ENCODE measurements around the gene FOXF1.

FOXF1 gene

DNA sequence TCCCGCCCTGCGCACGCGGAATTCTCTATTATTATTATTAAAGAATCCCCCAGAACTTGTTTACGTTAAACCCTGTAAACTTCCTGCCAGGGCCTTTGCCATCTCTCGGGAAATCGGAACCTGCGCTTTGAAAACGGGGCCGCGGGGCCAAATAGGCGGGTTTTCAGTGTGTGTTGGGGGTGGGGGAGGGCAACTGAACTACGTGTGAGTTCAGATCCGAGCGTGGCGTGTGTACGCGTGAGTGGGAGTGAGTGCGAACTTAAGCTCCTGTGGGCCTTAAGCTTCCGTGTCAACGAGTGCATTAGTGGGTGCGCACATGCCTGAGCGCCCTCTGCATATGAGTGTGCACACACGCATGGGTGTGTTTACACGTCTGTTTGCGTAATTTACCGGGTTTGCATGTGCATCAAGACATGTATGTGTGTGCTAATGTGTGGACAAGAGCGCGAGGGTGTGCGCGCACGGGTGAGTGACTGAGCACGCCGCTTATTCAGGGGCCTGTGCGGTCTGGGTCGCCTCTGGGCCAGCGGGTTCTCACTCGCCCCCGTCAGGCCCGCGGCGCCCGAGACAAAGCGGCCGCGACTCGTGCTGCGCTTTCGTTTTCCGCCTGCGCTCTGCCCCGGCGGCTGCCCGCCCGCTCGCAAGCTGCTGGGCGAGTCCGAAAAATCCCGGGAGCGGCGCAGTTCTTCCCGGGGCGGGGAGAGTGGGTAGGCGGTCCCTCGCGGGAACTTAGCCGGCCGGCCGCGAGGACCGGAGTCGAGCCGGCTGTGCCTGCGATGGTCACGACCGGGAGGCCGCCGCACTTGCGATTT, 1.2 kb upstream of the FOXF1 start:
- peaks cover 86% of the 10 kb centered on the region for H3K27me3 ChIP-seq (ENCODE audit: control insufficient read depth, insufficient read depth, low read length)
- no peaks in the 10 kb centered on the region for H3K9me3 ChIP-seq (ENCODE audit: control insufficient read depth, low read length)
- H3K9ac ChIP-seq (ENCODE audit: low read length) = peak overlapping the region; percentile 58
- no peaks in the 10 kb centered on the region for H3K36me3 ChIP-seq (ENCODE audit: control insufficient read depth, insufficient read depth, low read length)
- H3K4me1 ChIP-seq (ENCODE audit: control insufficient read depth, insufficient read depth, low read length) = peaks cover 7% of the 10 kb centered on the region
- H3K4me3 ChIP-seq (ENCODE audit: low read length) = peak overlapping the region; percentile 41

DNA sequence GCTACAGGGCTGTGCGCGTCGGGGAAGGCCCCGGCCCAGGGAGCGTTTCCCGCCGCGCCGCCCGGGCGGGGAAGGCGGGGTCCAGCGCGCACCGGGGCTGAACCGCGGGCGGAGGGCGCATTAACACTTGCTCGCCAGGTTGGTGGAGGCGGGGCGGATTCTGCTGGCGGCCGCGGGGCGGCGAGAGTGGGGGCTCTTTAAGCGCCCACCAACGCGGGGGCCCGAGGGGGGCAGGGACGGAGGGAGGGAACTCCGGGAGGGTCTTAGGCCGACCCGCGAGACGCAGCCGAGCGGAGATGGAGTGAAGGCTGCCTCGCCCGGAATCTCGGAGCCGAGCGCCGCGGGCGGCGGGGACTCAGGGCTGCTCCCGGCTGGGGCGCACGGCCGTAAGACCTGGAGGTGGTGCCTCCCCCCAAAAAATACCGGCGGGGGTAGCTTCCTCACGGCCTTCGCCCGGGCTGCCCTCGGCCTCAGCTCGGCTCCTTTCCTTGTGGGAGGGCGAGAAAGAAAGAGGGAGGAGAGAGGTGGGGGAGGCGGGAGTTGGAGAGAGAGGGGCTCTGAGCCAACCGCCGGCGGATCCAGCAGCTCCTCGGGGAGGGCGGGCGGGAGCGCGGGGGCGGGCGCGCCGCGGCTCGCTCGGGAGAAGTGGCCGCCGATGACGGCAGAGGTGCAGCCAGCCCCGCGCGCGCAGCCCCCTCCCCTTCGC, 415 bp upstream of the FOXF1 start:
- Histone ChIP-seq H3K9ac (ENCODE audit: low read length) (peak overlapping the region; percentile 58), H3K36me3 (ENCODE audit: control insufficient read depth, insufficient read depth, low read length) (no peaks in the 10 kb centered on the region), H3K4me3 (ENCODE audit: low read length) (peak overlapping the region; percentile 41), H3K9me3 (ENCODE audit: control insufficient read depth, low read length) (no peaks in the 10 kb centered on the region), H3K4me1 (ENCODE audit: control insufficient read depth, insufficient read depth, low read length) (peaks cover 7% of the 10 kb centered on the region), H3K27me3 (ENCODE audit: control insufficient read depth, insufficient read depth, low read length) (peaks cover 80% of the 10 kb centered on the region)

GRCh38 chr16:86511317-86512161, 1.2 kb downstream of the FOXF1 start:
- H3K4me1 ChIP-seq (ENCODE audit: control insufficient read depth, insufficient read depth, low read length) = peaks cover 7% of the 10 kb centered on the region
- H3K4me3 ChIP-seq (ENCODE audit: low read length) = peak overlapping the region; percentile 8
- no peaks in the 10 kb centered on the region for H3K9me3 ChIP-seq (ENCODE audit: control insufficient read depth, low read length)
- no peaks in the 10 kb centered on the region for H3K36me3 ChIP-seq (ENCODE audit: control insufficient read depth, insufficient read depth, low read length)
- peaks cover 83% of the 10 kb centered on the region for H3K27me3 ChIP-seq (ENCODE audit: control insufficient read depth, insufficient read depth, low read length)
- H3K9ac ChIP-seq (ENCODE audit: low read length) = peak overlapping the region; percentile 81

- no peaks in the 10 kb centered on the region for H3K36me3 ChIP-seq (ENCODE audit: control insufficient read depth, insufficient read depth, low read length)
- H3K9ac ChIP-seq (ENCODE audit: low read length) = peak overlapping the region; percentile 81
- H3K27me3 ChIP-seq (ENCODE audit: control insufficient read depth, insufficient read depth, low read length) = peaks cover 83% of the 10 kb centered on the region
- H3K9me3 ChIP-seq (ENCODE audit: control insufficient read depth, low read length) = no peaks in the 10 kb centered on the region
- no peak overlapping the region for H3K4me3 ChIP-seq (ENCODE audit: low read length)
- peaks cover 7% of the 10 kb centered on the region for H3K4me1 ChIP-seq (ENCODE audit: control insufficient read depth, insufficient read depth, low read length)
These were observed 2.1 kb downstream of the FOXF1 start for GRCh38 chr16:86512301-86512859.

- Histone ChIP-seq H3K4me1 (ENCODE audit: control insufficient read depth, insufficient read depth, low read length) (peaks cover 10% of the 10 kb centered on the region), H3K36me3 (ENCODE audit: control insufficient read depth, insufficient read depth, low read length) (no peaks in the 10 kb centered on the region), H3K4me3 (ENCODE audit: low read length) (no peak overlapping the region), H3K9ac (ENCODE audit: low read length) (peak overlapping the region; percentile 81), H3K27me3 (ENCODE audit: control insufficient read depth, insufficient read depth, low read length) (peaks cover 83% of the 10 kb centered on the region), H3K9me3 (ENCODE audit: control insufficient read depth, low read length) (no peaks in the 10 kb centered on the region)
These were observed 2.6 kb downstream of the FOXF1 start for GRCh38 chr16:86512860-86513470.

GRCh38 chr16:86513471-86514277, 3.3 kb downstream of the FOXF1 start:
- H3K9me3 ChIP-seq (ENCODE audit: control insufficient read depth, low read length) = no peaks in the 10 kb centered on the region
- peak overlapping the region; percentile 53 for H3K9ac ChIP-seq (ENCODE audit: low read length)
- H3K27me3 ChIP-seq (ENCODE audit: control insufficient read depth, insufficient read depth, low read length) = peaks cover 80% of the 10 kb centered on the region
- H3K4me1 ChIP-seq (ENCODE audit: control insufficient read depth, insufficient read depth, low read length) = peaks cover 11% of the 10 kb centered on the region
- H3K4me3 ChIP-seq (ENCODE audit: low read length) = no peak overlapping the region
- H3K36me3 ChIP-seq (ENCODE audit: control insufficient read depth, insufficient read depth, low read length) = no peaks in the 10 kb centered on the region

DNA sequence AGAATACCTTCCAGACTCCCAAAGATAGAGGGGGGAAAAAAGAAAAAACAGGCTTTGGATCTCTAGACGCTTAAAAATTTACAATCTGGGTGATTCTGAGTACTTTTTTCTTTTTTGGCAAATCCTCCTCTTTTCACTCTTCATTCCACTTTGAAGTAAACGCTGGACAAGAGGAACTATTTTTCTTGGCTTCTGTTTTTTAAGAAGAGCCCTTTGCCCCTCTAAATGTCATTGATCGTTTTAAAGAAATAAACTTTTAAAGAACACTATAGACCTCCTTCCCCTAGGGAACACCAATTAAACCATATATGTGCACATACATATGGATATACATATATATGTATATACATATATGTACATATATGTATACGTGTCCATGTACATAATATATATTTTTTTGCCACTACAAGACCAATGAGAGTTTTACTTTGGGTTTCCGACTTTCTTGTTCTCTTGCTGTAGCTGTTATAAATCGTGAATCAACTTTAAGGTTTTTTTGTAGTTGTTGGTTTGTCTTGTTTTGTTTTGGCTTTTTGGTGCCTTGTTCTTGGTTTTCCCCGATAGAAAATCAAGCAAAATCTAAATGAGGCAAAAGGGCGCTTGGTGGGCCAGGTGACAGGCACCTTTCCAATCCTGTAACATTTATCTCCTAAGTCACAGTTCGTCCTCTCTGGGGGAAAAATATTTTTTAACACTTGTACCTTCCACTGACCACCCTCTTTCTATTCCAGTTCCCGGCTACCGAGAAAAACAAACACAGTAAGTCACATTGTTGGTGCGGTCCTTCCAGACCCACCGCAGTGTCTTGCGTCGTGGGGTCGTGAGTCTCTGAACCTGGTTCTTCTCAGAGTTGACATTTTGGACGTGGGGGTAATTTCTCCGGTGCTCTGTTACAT, 4.4 kb downstream of the FOXF1 start:
- peak overlapping the region; percentile 54 for H3K9ac ChIP-seq (ENCODE audit: low read length)
- no peaks in the 10 kb centered on the region for H3K9me3 ChIP-seq (ENCODE audit: control insufficient read depth, low read length)
- H3K27me3 ChIP-seq (ENCODE audit: control insufficient read depth, insufficient read depth, low read length) = peaks cover 77% of the 10 kb centered on the region
- peaks cover 5% of the 10 kb centered on the region for H3K4me1 ChIP-seq (ENCODE audit: control insufficient read depth, insufficient read depth, low read length)
- H3K36me3 ChIP-seq (ENCODE audit: control insufficient read depth, insufficient read depth, low read length) = no peaks in the 10 kb centered on the region
- H3K4me3 ChIP-seq (ENCODE audit: low read length) = no peak overlapping the region

DNA sequence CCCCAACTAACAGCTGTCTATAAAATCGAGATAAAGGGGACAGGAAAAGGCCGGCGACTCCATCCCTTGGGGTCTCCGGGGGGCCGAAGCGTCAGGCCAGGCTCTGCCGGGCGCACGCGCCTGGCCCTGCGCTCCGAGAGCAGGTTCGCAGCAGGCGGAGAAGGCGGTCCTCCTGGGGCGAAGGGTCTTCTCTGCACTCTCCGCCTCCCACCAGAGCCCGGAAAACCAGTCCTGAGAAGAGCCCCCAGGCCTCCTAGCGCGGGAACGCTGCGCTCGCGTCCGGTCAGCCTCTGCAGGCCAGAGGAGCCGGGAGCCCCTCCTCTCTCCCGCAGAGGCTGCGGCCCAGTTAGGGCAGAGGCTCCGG, 5.1 kb downstream of the FOXF1 start:
- Histone ChIP-seq H3K36me3 (ENCODE audit: control insufficient read depth, insufficient read depth, low read length) (no peaks in the 10 kb centered on the region), H3K9ac (ENCODE audit: low read length) (peak overlapping the region; percentile 54), H3K27me3 (ENCODE audit: control insufficient read depth, insufficient read depth, low read length) (peaks cover 75% of the 10 kb centered on the region), H3K4me1 (ENCODE audit: control insufficient read depth, insufficient read depth, low read length) (peaks cover 5% of the 10 kb centered on the region), H3K9me3 (ENCODE audit: control insufficient read depth, low read length) (no peaks in the 10 kb centered on the region), H3K4me3 (ENCODE audit: low read length) (no peak overlapping the region)

GRCh38 chr16:86515777-86516622, 5.7 kb downstream of the FOXF1 start:
- no peaks in the 10 kb centered on the region for H3K9me3 ChIP-seq (ENCODE audit: control insufficient read depth, low read length)
- H3K9ac ChIP-seq (ENCODE audit: low read length) = peak overlapping the region; percentile 54
- no peaks in the 10 kb centered on the region for H3K36me3 ChIP-seq (ENCODE audit: control insufficient read depth, insufficient read depth, low read length)
- H3K4me1 ChIP-seq (ENCODE audit: control insufficient read depth, insufficient read depth, low read length) = peaks cover 5% of the 10 kb centered on the region
- no peak overlapping the region for H3K4me3 ChIP-seq (ENCODE audit: low read length)
- H3K27me3 ChIP-seq (ENCODE audit: control insufficient read depth, insufficient read depth, low read length) = peaks cover 71% of the 10 kb centered on the region

DNA sequence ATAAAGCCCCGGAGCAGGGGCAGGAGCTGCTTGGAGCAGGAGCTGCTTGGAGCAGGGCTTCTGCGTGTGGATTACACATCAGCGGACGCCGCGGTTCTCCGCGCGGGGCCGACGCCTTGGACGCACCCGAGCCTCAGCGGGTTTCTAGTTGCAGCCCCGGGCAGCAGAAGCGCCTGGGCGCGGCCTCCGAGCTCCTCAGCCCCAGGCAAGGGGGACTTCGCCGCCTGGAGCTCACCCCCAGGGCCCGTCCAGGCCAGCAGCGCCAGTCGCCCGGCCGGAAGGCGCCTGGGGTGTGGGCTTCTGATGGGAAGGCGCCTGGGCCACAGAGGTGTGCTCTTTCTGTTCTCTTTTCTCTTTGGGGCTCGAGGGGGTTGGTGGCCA, 6.3 kb downstream of the FOXF1 start:
- peak overlapping the region; percentile 54 for H3K9ac ChIP-seq (ENCODE audit: low read length)
- no peak overlapping the region for H3K4me3 ChIP-seq (ENCODE audit: low read length)
- no peaks in the 10 kb centered on the region for H3K36me3 ChIP-seq (ENCODE audit: control insufficient read depth, insufficient read depth, low read length)
- H3K4me1 ChIP-seq (ENCODE audit: control insufficient read depth, insufficient read depth, low read length) = peaks cover 5% of the 10 kb centered on the region
- no peaks in the 10 kb centered on the region for H3K9me3 ChIP-seq (ENCODE audit: control insufficient read depth, low read length)
- H3K27me3 ChIP-seq (ENCODE audit: control insufficient read depth, insufficient read depth, low read length) = peaks cover 65% of the 10 kb centered on the region
